GM10248 (cell line): ENCODE results near the gene CEP57.
"Not testable (repeated sequence)": the region's sequence is repeated elsewhere in the genome, so short reads cannot be mapped to it uniquely, and the experiment has no call there.

ENCODE experiments used
- CTCF ChIA-PET: fragments of 300-600 bp; sonication (Branson Sonifier 250); formaldehyde crosslinking; extraction: SDS; loops from one replicate; lab custom pipeline; 2021; ENCODE audit warnings: antibody characterized with exemption; lab: Yijun Ruan, JAX
- POLR2A ChIA-PET: fragments of 350-650 bp; sonication (Branson Sonifier 250); formaldehyde crosslinking; extraction: SDS; loops from one replicate; lab custom pipeline; 2020; ENCODE audit warnings: antibody characterized with exemption; lab: Yijun Ruan, JAX
- DNase-seq: peaks from one replicate; pipeline ENCODE4 v3.0.0; 2012; ENCODE audit errors: extremely low spot score
- CTCF ChIP-seq: IDR thresholded peaks from 2 replicates; pipeline ENCODE4 v1.5.1; 2012; ENCODE audit warnings: mild to moderate bottlenecking, low read depth; ENCODE audit errors: extremely low read depth, missing control alignments, control extremely low read depth

CEP57 gene

DNA sequence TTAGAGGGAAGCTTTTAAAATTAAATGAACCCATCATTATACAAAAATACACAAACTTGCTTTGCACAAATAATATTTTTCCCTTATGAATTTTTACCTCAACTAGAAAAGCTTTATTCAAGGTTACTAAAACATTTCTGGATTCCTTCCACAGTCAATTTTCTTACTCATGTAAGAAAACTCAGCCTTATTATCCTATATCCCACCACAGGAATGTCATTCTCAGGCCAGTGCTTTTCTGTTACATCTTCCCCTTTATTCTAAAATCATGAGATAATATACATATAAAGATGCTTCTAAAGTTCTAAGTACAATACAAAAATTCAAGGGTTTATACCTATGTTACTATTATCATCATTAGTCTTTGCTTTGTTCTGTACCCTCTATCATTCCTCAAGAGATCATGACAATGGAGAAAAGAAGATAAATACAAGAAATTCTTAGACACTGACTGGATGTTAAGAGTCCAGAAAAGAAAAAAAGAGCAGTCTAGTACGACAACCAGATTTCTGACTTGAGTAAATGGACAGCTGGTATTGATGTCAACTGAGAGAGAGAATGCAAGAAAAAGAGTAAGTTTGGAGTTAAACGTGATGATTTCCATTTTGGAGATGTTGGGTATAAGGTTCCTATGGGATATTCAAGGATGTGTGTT is 73.3 kb downstream of the CEP57 start:
- TF ChIP-seq CTCF, result no peak
- DNase-seq, result no peak
- POLR2A ChIA-PET, result no interaction called here
- CTCF ChIA-PET, result interaction anchor here (1.6 to 2.0 kb wide), 2 partner anchors 15 to 28 kb away, joined by 5 to 7 read pairs; no protein-coding TSS in a partner anchor

DNA sequence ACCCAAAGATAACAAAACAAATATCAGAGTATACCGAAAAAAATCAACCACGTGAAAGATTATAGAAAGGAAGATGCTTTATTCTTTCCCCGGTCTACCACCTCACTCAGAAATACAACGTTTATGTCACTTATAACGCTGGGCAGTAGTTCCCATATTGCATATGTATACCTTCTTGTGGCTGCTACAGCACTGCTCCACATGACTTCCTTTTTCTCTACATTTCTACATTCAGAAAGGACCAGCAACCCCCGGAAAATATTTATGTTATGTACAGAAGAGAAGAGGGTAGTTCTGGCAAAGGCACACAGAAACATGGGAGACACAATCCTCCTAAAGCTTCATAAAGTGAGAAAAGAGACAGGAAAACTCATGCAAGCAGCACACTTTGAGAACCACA is 76.8 kb downstream of the CEP57 start:
- no peak for TF ChIP-seq CTCF
- ChIA-PET CTCF (no interaction called here), POLR2A (no interaction called here)
- DNase-seq, result no peak

- DNase-seq, CTCF ChIA-PET, POLR2A ChIA-PET: not testable (repeated sequence)
Observed at GRCh38 chr11:95870877-95871276, 80.6 kb downstream of the CEP57 start.

GRCh38 chr11:95877291-95877690 is 87.0 kb downstream of the CEP57 start:
- no peak for DNase-seq
- CTCF ChIA-PET, result interaction anchor here (1.0 to 1.1 kb wide), 2 partner anchors 9 to 14 kb away, joined by 4 read pairs; no protein-coding TSS in a partner anchor
- no peak for TF ChIP-seq CTCF
- POLR2A ChIA-PET, result no interaction called here
